ENCODE data around the gene KIAA0753. TPM values are rescaled to one million over a fixed set of nuclear protein-coding genes. Genes with fewer than 3 reads are reported as not detected.

KIAA0753 gene
- total RNA-seq, 6 experiments from 2014 or later: 3.7 to 6.5 (median 4.9) TPM

GRCh38 chr17:6633263-6633662 is 7.2 kb downstream of the KIAA0753 start:
- 97% methylated on average over 3 of the region's 3 CpGs for WGBS (ENCODE audit: insufficient coverage, low coverage, low lambda C conversion rate, missing lambda C conversion rate)
- no peak overlapping the region for H3K27ac ChIP-seq
- H3K9me3 ChIP-seq: no peaks in the 10 kb centered on the region
- DNase-seq (no peak), ATAC-seq (no peak)
- H3K36me3 ChIP-seq: peaks cover 0 to 23% (median 8%) of the 10 kb centered on the region in 4 donors
- H3K4me1 ChIP-seq: no peaks in the 10 kb centered on the region
- intact Hi-C loops (cut with DNase I): loop anchor here in 1 of 2 donors (10.0 kb wide), 2 partner anchors 58 to 158 kb away; no protein-coding TSS in a partner anchor
- TF ChIP-seq CTCF (IDR thresholded peaks at IDR 0.05) (no peak), POLR2A (IDR thresholded peaks at IDR 0.05) (no peak)
- no peaks in the 10 kb centered on the region for H3K27me3 ChIP-seq
- H3K4me3 ChIP-seq: no peak overlapping the region

GRCh38 chr17:6632530-6632929 is 8.0 kb downstream of the KIAA0753 start:
- Histone ChIP-seq H3K27ac (no peak overlapping the region), H3K4me1 (no peaks in the 10 kb centered on the region), H3K9me3 (no peaks in the 10 kb centered on the region), H3K4me3 (no peak overlapping the region), H3K27me3 (no peaks in the 10 kb centered on the region), H3K36me3 (peaks cover 0 to 27% (median 9%) of the 10 kb centered on the region in 4 donors)
- intact Hi-C loops (cut with DNase I): loop anchor here in 1 of 2 donors (10.0 kb wide), 2 partner anchors 58 to 158 kb away; no protein-coding TSS in a partner anchor
- ATAC-seq (no peak), DNase-seq (no peak)
- TF ChIP-seq CTCF (IDR thresholded peaks at IDR 0.05): no peak
- no peak for TF ChIP-seq POLR2A (IDR thresholded peaks at IDR 0.05)

- no peak for TF ChIP-seq POLR2A (IDR thresholded peaks at IDR 0.05)
- TF ChIP-seq CTCF (IDR thresholded peaks at IDR 0.05): no peak
- WGBS (ENCODE audit: insufficient coverage, low coverage, low lambda C conversion rate, missing lambda C conversion rate): 100% methylated on average over 1 of the region's 1 CpG
- intact Hi-C loops (cut with DNase I): loop anchor here in 1 of 2 donors (10.0 kb wide), 2 partner anchors 56 to 156 kb away; no protein-coding TSS in a partner anchor
- Histone ChIP-seq H3K36me3 (peaks cover 0 to 29% (median 9%) of the 10 kb centered on the region in 4 donors), H3K9me3 (no peaks in the 10 kb centered on the region), H3K27me3 (no peaks in the 10 kb centered on the region), H3K27ac (no peak overlapping the region), H3K4me3 (no peak overlapping the region), H3K4me1 (no peaks in the 10 kb centered on the region)
- DNase-seq (no peak), ATAC-seq (no peak)
Measured at GRCh38 chr17:6630390-6630789, 10.1 kb downstream of the KIAA0753 start.

GRCh38 chr17:6627019-6627418 is 13.5 kb downstream of the KIAA0753 start:
- Histone ChIP-seq H3K4me3 (no peak overlapping the region), H3K36me3 (peaks cover 0 to 13% (median 8%) of the 10 kb centered on the region in 4 donors), H3K27me3 (no peaks in the 10 kb centered on the region), H3K4me1 (no peaks in the 10 kb centered on the region), H3K9me3 (no peaks in the 10 kb centered on the region), H3K27ac (no peak overlapping the region)
- ATAC-seq (no peak), DNase-seq (no peak)
- intact Hi-C loops (cut with DNase I): no loop called here
- TF ChIP-seq CTCF (IDR thresholded peaks at IDR 0.05) (no peak), POLR2A (IDR thresholded peaks at IDR 0.05) (no peak)
- 70% methylated on average over 1 of the region's 1 CpG for WGBS (ENCODE audit: insufficient coverage, low coverage, low lambda C conversion rate, missing lambda C conversion rate)

- ATAC-seq (no peak), DNase-seq (no peak)
- no peaks in the 10 kb centered on the region for H3K4me1 ChIP-seq
- intact Hi-C loops (cut with DNase I): no loop called here
- peaks cover 0 to 13% (median 10%) of the 10 kb centered on the region in 4 donors for H3K36me3 ChIP-seq
- TF ChIP-seq POLR2A (IDR thresholded peaks at IDR 0.05): no peak
- TF ChIP-seq CTCF (IDR thresholded peaks at IDR 0.05): no peak
- WGBS (ENCODE audit: insufficient coverage, low coverage, low lambda C conversion rate, missing lambda C conversion rate): 94% methylated on average over 6 of the region's 6 CpGs
- H3K4me3 ChIP-seq: no peak overlapping the region
- H3K9me3 ChIP-seq: no peaks in the 10 kb centered on the region
- no peak overlapping the region for H3K27ac ChIP-seq
- no peaks in the 10 kb centered on the region for H3K27me3 ChIP-seq
Measured at GRCh38 chr17:6626616-6627015, 13.9 kb downstream of the KIAA0753 start.
